GM12872 (cell line): ENCODE results near the gene BCAS1.

Experiments
- TF ChIP-seq, protein P1 (sequence below): IDR thresholded peaks from 3 replicates; pipeline ENCODE4 v1.5.1; 2011; ENCODE audit warnings: low read depth, mild to moderate bottlenecking, low read length, moderate library complexity; ENCODE audit not compliant: insufficient read depth

Gene BCAS1

DNA sequence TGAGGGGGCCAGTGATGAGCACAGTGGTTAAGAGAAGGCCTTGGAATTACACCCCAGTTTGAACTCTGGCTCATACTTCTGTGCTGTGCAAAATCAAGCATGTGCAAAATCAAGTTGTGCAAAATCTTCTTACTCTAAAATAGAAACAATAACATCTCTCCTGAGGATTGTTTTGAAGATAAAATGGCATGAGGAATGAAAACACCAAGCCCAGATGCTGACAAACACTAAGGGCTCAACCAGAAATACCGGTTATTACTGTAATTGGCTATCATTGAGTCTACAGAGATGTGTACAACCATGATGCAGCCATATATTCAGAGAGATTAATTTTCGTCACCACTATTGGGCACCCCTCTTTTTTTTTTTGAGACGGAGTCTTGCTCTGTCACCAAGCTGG, 5.9 kb upstream of the BCAS1 start:
- TF ChIP-seq, protein P1, sequence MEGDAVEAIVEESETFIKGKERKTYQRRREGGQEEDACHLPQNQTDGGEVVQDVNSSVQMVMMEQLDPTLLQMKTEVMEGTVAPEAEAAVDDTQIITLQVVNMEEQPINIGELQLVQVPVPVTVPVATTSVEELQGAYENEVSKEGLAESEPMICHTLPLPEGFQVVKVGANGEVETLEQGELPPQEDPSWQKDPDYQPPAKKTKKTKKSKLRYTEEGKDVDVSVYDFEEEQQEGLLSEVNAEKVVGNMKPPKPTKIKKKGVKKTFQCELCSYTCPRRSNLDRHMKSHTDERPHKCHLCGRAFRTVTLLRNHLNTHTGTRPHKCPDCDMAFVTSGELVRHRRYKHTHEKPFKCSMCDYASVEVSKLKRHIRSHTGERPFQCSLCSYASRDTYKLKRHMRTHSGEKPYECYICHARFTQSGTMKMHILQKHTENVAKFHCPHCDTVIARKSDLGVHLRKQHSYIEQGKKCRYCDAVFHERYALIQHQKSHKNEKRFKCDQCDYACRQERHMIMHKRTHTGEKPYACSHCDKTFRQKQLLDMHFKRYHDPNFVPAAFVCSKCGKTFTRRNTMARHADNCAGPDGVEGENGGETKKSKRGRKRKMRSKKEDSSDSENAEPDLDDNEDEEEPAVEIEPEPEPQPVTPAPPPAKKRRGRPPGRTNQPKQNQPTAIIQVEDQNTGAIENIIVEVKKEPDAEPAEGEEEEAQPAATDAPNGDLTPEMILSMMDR, result no peak

DNA sequence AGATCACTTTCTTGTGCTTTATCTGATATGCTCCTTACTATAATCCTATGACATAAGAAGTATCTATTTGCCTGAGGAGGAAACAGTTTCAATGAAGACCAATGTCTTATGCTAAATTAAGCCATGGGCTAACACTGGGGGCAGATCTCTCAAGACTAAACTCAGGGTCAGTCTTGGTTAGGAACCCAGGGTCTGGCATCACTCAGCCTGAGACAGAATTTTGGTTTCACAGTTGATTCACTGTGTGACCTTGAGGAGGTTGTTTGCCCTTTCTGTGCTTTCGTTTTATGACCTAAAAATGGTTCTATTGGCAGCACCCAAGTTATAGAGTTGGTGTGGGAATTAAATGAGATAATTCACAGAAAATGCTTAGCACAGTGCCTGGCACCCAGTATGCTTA, 4.9 kb upstream of the BCAS1 start:
- TF ChIP-seq, protein P1, result no peak

DNA sequence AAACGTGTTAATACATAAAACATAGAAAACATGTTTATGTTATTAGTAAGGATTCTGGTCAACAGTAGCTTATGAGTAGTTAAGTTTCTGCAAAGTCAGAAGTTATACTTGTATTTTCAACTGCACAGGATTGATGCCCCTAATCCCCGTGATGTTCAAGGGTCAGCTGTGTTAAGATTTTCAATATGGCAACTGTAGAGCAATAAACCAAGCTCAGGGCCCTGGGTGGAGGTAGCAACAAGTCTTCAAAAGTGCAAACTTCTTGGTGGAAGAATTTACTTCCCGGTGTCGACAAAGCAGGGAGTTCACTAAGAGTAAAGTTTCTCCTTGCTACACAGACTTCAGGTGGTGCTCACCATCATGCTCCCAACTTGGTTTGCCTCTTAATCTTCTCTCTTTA, 4.1 kb upstream of the BCAS1 start:
- TF ChIP-seq, protein P1, result no peak

DNA sequence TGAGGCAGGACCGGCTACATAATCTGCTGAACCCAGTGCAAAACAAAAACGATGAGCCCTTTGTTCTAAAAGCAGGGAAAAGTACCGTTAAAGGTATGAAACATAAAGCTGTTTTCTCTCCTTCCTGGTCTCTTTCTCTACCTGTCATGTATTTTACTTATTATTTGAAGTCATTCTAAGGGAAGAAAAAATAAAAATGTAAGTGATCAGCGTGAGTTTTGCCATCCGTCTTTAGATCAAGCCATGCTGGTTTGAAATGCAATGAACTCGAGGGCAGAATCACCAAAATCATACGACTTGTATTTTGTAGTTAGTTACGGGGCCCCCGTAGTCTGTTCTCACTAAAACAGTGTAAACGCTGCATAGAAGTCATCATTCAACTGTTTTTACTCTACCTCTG, 2.9 kb upstream of the BCAS1 start:
- TF ChIP-seq, protein P1, result no peak

DNA sequence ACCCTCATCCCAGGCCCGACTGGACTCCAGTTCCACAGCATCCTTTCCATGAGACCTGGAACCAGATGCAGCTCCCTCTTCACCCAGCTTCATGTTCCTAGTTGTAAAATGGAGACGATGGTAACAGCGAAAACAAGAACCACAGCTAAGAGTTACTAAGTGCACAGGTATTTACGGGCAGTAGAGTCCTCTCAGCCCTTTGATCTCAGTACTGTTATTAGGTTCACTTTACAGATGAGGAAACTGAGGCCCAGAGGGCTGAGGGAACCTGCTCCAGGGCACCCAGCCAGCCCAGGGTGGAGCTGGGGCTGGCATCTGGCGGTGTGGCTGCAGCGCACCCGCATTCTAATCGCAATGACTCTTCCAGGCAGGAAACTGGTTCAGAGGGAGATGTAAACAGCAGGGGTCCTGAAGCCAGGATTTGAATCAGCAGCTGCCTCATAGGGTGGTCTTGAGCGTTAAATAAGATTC, 858 bp downstream of the BCAS1 start:
- TF ChIP-seq, protein P1, result no peak

DNA sequence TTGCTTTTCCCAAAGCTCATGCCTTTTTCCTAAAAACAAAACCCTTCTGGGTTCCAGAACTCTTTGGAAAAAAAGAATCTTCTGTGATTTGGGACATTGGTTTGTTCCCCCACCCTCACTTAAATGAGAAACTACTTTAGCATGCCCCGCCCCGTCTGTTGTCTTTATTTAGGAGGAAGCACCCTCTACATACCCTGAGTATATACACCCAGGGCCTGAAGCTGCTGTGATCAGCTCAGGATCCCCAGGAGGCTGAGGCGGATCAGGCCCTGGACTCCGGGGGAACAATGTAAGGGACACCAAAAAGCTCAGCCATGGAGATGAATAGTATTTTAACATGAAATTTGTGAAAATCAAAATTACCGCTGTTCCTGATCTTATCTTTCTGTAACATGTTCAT, 1.4 kb downstream of the BCAS1 start:
- TF ChIP-seq, protein P1, result no peak

DNA sequence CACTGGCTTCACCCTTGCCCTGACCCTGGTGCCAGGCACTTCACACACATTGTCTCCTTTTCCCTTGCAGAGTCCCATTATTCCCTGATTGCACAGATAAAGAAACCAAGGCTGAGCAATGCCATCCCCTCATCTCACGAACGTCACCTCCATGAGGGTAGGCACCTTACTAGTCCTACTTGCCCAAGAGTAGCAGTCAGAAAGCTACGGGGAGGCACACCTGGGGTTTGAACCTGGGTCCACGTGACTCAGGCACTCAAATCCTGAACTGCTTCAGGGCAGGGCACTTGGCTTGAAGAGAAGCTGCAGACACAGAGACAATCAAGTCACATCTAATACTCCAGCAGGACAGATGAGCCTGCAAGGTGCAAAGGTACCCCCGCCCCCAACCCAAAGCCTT, 1.9 kb downstream of the BCAS1 start:
- TF ChIP-seq, protein P1, result no peak
